Ishikawa (cell line): Measurements from ENCODE around the gene PRR36.

Experiments
- CREB1 ChIP-seq: IDR thresholded peaks from 2 replicates; pipeline ENCODE4 v1.6.1; 2012; ENCODE audit warnings: low read depth
- EP300 ChIP-seq: IDR thresholded peaks from 2 replicates; pipeline ENCODE4 v1.6.1; 2012; ENCODE audit warnings: borderline replicate concordance
- NFIC ChIP-seq: IDR thresholded peaks from 2 replicates; pipeline ENCODE4 v1.6.1; 2012
- REST ChIP-seq: IDR thresholded peaks from 2 replicates; pipeline ENCODE4 v1.6.1; 2012; ENCODE audit warnings: low read depth, mild to moderate bottlenecking
- TAF1 ChIP-seq: IDR thresholded peaks from 2 replicates; pipeline ENCODE4 v1.6.1; 2012; ENCODE audit warnings: low read depth, mild to moderate bottlenecking
- ZBTB7A ChIP-seq: IDR thresholded peaks from 2 replicates; pipeline ENCODE4 v1.6.1; 2012; ENCODE audit warnings: low read depth

- TF ChIP-seq NFIC (0 out of 2 replicates have a peak, but pooled peaks have one; percentile 14), EP300 (no peak), TAF1 (peak; percentile 23; the same call in 1 of the 2 replicates), ZBTB7A (peak; percentile 95), REST (no peak), CREB1 (no peak)
Measured at GRCh38 chr19:7874076-7874896, at the start of gene PRR36.
